DMS153 treated with DMSO at 0.1 percent for 48 hours (cell line): ENCODE data around the gene PTPRR.

ENCODE experiments used
- DNase-seq: peaks from one replicate; lab custom pipeline; 2025; ENCODE audit not compliant: unreplicated experiment; lab: John Stamatoyannopoulos, UW

The PTPRR gene

DNA sequence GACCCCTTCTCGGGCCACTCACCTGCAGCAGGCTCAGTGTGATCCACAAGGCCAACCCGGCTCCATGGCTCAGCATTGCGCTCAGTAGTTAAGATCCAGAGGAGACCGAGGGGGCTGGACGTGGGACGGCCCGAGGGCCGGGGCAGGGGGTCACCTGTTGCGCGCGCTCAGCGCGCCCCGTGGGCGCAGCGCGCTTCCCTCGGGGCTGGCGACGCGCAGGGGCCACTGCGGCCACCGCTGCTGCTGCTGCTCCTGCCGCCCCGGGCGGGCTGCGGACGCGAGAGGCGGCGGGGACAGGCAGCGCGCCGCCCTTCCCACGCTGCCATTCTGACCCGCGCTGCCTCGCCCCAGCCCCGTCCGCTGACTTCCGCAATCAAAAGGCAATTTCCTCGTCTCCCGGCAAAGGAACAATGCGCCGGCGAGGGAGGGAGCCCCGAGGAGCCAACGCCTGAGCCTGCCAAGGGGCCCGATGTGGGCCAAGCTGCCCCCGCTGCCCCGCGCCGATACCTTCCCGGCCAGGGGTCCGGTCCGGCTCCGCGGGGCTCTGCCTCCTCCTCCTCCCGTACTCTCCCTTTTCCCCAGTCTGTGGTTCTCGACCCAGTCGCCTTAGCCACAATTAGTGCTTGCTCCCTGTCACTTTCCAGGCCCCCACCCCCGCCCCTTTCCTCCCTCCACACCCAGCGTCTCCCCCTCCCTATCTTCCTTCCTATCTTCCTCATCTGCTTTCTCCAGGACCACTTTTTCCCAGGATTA, 310.6 kb downstream of the PTPRR start:
- DNase-seq: no peak

DNA sequence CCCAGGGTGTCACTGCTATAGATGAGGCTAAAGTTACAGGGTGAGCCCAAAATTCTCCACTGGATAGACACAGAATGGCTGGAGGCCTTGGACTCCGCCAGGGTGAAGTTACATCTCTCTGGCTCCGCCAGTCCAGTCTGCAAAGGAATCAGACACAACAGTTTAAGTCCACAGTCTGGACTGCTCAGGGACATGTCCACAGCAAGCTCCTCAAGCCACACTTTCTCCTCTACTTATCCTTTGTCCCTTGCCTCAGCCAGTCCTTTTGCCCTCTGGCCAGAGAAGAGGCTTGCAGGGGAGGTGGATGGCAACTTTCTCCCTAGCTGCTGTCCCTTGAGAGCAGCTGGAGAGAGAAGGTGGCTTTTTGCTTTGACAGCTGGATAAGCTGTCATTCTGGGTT, 311.3 kb downstream of the PTPRR start:
- DNase-seq: no peak

DNA sequence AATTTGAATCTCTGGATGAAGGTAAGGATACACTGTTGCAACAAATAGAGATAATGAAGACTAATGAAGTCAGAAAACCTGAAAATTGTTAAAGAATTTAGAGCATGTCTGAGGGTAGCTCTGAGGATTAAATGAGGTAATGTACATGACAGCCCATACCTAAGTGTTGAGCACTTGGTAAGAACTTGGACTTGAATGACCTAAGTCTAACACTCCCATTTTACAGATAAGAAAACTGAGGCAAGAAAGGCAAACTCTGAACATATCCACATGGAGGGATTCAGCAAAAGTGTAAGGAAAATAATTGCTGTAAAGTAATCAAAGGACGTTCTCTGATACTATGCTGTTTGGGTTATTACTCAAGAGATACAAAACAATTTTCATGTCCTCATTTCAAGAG, 312.4 kb downstream of the PTPRR start:
- no peak for DNase-seq

DNA sequence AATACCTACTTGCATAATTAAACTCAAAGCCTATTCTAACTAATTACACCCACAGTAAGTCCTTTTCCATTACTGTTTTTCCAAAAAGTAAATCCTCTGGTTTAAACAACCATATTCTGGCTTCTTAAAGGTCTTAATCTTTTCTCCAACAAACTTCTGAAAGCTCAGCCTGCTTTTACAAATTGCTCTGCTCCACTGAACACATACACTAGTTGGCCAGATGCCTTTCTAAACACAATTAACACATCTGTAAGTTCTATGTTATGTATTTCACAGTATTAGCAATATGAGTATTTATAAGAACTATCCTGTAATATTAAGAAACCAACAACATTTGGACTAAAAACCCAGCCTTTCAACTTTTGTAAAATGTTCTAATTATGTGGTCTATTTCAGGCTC, 313.4 kb downstream of the PTPRR start:
- no peak for DNase-seq

DNA sequence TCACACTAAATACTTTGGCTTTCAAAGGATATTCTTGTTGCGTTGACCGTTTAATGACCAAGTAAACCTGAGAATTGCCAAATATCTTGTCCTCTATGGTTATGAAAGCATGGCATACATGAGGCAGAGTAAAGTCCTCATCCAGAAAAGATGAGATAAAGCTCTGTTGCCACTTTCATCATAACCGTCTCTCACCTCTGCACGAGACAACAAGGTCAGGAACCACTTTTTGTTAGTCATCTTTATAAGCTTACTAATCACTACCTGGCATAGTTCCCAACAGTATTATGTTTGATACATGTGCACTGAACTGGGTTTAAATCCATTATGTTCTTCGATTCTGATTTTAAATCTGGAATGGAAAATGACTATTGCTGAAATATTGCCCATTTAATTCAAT, 314.6 kb downstream of the PTPRR start:
- no peak for DNase-seq

DNA sequence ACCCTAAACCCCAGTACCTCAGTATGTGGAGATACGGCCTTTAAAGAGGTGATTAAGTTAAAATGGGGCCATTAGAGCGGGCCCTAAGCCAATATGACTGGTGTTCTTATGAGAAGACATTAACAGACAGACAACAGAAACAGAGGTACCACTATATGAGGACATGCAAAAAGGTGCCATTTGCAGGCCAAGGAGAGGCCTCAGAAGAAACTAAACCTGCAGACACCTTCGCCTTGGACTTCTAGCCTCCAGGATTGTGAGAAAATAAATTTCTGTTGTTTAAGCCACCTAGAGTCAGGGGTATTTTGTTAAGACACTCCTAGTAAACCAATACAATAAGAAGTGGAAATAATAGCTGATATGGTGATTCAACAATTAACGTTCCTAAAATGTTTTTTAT, 315.9 kb downstream of the PTPRR start:
- DNase-seq: no peak

DNA sequence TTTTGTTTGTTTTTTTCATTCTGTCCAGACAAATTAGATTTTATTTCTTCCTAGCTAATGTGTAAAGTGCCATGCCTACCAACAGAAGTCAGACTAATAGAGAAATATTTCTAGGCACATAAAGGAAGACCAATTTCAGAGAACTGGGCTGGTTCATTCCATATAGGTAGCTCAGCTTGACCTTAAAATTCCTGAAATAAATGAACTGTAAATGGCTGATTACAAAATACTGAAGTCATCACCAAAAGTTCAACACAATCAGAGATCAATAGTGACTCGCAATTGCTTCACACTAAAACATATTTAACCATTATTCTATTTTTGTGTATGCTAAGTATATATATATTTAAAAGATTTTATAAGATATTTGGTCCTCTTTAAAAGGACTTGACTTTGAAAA, 317.5 kb downstream of the PTPRR start:
- DNase-seq: no peak

DNA sequence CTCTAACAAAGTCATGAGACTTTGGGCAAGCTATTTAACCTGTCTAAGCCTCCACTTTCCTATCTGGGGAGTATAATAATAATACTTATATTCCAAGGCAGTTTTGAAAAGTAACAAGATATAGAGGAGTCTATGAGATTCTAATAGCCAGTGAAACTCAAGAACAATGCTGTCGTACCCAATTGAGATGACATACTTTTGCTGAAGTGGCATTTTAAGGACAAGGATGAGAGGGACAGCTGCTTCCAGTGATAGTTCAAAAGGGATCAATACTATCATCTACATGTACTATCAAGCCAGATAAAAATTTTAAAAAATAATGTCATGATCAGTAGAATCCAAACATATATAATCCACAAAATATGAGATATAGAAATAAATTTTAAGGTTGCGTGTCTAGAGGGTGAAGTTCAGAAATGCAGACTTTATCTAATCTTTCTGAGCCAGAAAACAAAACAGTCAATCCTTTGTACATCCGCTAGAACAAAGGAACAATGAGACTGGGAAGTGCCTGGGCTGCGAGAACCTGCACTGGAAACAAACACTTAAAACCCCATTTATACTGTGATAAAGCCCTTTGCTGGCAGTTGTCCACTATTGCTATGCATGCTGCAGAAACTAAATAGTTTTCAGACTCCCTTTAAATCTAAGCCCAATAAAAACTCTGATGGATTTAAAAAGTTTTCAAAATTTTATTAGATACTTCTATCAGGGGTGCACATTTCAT, 321.9 kb downstream of the PTPRR start:
- DNase-seq: peak; percentile 6

DNA sequence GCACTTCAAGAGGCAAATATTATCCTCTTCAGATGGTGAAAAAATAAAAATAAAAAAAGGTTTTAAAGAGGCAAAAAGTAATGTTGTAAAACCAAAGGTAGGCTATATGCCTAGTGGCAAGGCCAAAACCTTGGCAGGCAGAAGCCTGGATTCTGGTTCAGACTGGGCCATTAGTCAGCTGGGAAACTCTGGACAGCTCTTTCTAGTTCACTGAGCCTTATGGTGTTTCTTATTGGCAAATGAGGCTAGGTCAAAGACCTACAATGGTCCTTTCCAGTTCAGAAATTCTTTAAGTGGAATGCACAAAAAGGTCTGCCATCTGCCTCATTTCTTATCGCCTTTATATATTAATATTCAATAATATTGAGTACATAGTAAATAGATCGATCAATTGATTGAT, 327.9 kb downstream of the PTPRR start:
- DNase-seq: no peak

DNA sequence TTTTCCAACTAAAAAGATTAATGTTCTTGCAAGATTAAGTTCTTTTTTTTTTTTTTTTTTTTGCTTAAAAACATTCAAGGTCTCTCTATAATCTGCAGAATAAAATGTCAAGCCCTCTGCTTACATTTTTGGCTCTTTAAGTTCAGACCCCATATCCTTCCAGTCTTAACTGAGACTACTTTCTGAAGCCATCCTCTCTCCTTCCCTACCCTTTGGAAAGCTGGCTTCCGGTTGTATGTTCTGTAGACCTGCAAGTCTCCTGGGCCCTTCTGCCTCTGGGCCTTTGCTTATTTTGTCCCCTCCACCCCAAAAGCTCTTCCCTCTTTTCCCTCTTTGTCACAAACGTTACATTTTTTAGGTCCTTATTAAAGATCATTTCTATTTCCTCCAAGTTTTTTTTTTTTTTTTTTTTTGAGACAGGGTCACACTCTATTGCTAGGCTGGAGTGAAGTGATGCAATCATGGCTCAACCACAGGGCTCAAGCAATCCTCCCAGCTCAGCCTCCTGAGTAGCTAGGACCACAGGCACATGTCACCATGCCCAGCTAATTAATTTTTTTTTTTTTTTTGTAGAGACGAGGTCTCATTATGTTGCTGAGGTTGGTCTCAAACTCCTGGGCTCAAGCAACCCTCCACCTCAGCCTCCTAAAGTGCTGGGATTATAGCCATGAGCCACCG, 329.9 kb downstream of the PTPRR start:
- no peak for DNase-seq

DNA sequence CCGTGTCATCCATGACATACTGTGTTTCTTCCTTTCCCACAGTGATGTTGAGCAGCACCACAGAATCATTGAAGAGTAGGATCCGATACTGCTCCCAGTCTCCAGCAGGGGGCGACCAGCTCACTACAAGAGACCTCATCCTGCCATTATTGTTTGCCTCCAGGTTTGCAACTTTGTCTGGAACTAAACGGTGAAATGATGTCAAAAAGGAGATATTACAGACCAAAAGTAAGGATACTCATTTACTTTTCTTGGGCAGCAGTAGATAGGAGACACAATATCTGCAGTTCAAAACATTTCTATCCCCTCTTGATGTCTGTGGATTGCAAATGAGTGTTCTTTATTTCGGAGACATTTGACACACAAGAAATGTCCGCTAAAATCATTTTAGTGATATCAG, 330.5 kb downstream of the PTPRR start:
- peak; percentile 62 for DNase-seq
